GM13977 (cell line): Measurements from ENCODE around the gene PSMD12.
"Not testable (repeated sequence)": the region's sequence is repeated elsewhere in the genome, so short reads cannot be mapped to it uniquely, and the experiment has no call there.

Experiments used
- DNase-seq: peaks from one replicate; pipeline ENCODE4 v3.0.0; 2012; ENCODE audit warnings: low spot score
- in situ Hi-C: fragments of 300-500 bp; cut with MboI; formaldehyde crosslinking; loops from one replicate; pipeline ENCODE4 v1.12.0; 2022; ENCODE audit warnings: low sequenced_read_pairs, low pct_unique_long_range_greater_than_20kb, mixed read lengths, inconsistent platforms; ENCODE audit not compliant: unreplicated experiment
- TF ChIP-seq, protein P1 (sequence below): IDR thresholded peaks from 2 replicates; pipeline ENCODE4 v1.5.1; 2012; ENCODE audit warnings: mild to moderate bottlenecking, control low read depth; ENCODE audit not compliant: insufficient read depth; ENCODE audit errors: extremely low read depth, missing control alignments

The PSMD12 gene

GRCh38 chr17:67412032-67412431 is 45.7 kb upstream of the PSMD12 start:
- DNase-seq, result no peak

GRCh38 chr17:67411397-67411796 is 45.0 kb upstream of the PSMD12 start:
- no peak for DNase-seq
- in situ Hi-C loops, result no loop called here
- TF ChIP-seq, protein P1, sequence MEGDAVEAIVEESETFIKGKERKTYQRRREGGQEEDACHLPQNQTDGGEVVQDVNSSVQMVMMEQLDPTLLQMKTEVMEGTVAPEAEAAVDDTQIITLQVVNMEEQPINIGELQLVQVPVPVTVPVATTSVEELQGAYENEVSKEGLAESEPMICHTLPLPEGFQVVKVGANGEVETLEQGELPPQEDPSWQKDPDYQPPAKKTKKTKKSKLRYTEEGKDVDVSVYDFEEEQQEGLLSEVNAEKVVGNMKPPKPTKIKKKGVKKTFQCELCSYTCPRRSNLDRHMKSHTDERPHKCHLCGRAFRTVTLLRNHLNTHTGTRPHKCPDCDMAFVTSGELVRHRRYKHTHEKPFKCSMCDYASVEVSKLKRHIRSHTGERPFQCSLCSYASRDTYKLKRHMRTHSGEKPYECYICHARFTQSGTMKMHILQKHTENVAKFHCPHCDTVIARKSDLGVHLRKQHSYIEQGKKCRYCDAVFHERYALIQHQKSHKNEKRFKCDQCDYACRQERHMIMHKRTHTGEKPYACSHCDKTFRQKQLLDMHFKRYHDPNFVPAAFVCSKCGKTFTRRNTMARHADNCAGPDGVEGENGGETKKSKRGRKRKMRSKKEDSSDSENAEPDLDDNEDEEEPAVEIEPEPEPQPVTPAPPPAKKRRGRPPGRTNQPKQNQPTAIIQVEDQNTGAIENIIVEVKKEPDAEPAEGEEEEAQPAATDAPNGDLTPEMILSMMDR, result no peak

More at GRCh38 chr17:67412032-67412431, 45.7 kb upstream of the PSMD12 start:
- in situ Hi-C loops, result no loop called here
- TF ChIP-seq, protein P1, result no peak

DNA sequence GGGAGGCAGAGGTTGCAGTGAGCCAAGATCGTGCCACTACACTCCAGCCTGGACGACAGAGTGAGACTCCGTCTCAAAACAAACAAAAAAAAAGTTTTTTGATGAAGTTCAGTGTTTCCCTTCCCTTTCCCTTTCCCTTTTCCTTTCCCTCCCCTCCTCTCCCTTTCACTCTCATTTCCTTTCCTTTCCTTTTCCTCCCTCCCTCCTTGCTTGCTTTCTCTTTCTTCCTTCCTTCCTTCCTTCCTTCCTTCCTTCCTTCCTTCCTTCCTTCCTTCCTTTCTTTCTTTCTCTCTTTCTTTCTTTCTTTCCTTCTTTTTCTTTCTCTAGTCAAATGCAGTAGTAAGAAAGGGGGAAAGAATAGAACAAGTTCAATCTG is 42.1 kb upstream of the PSMD12 start:
- in situ Hi-C loops, DNase-seq: not testable (repeated sequence)

GRCh38 chr17:67403483-67403882 is 37.1 kb upstream of the PSMD12 start:
- no peak for DNase-seq
- TF ChIP-seq, protein P1, result no peak
- in situ Hi-C loops, result no loop called here

DNA sequence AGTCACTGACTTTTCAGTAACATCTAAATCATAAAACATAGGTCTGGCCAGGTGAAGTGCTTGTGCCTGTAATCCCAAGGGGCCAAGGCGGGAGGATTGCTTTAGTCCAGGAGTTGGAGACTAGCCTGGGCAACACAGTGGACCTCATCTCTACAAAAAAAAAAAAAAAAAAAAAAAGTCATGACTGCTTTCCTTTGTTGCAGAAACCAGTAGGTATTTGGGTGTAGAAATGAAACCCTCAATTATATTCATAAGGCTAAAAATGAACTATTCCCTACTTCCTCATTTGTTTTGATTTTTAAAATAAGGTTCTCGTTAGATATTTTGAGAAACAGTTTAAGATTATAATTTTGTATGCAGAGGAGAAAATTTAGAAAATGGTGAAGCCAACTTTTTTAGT is 36.7 kb upstream of the PSMD12 start:
- in situ Hi-C loops, result no loop called here
- no peak for DNase-seq
- TF ChIP-seq, protein P1, result no peak

DNA sequence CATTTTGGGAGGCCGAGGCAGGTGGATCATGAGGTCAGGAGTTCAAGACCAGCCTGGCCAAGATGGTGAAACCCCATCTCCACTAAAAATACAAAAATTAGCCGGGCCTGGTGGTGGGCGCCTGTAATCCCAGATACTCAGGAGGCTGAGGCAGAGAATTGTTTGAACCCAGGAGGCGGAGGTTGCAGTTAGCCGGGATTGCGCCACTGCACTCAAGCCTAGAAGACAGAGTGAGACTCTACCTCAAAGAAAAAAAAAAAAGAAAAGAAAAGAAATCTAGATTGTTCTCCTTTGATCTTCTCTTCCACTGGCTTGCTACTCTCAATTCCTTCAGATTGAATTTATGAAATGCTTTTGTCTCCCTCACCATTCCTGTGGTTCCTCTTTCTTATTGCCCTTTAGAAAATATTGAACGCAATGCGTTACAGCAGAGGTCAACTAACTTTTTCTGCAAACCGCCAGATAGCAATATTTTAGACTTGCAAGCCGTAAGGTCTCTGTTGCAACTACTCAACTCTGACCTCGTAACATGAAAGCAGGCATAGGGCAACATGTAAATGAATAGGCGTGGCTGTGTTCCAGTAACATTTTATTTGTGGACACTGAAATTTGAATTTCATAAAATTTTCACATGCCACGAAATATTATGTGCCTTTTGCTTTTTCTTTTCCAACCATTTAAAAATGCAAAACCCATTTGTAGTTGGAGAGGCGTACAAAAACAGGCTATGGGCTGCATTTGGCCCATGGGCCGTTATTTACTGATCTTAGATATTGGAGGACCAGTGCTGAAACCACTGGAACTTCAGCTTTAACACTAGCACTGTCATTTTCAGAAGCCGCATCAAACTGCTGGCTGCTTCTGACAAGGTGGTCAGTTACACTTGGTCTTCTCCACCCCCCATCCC is 35.5 kb upstream of the PSMD12 start:
- DNase-seq, result no peak
- TF ChIP-seq, protein P1, result no peak
- in situ Hi-C loops, result no loop called here

- in situ Hi-C loops, result no loop called here
Observed at GRCh38 chr17:67401106-67401505, 34.7 kb upstream of the PSMD12 start.

More at GRCh38 chr17:67401106-67401505, 34.7 kb upstream of the PSMD12 start:
- DNase-seq, result no peak
- TF ChIP-seq, protein P1, result no peak
